Measurements from ENCODE around the gene RNF215. TPM values are rescaled to one million over a fixed set of nuclear protein-coding genes. Genes with fewer than 3 reads are reported as not detected.
"Not testable (repeated sequence)": the region's sequence is repeated elsewhere in the genome, so short reads cannot be mapped to it uniquely, and the experiment has no call there.

The RNF215 gene
- total RNA-seq, 1 donor from 2014 or later, result 4.9 TPM

DNA sequence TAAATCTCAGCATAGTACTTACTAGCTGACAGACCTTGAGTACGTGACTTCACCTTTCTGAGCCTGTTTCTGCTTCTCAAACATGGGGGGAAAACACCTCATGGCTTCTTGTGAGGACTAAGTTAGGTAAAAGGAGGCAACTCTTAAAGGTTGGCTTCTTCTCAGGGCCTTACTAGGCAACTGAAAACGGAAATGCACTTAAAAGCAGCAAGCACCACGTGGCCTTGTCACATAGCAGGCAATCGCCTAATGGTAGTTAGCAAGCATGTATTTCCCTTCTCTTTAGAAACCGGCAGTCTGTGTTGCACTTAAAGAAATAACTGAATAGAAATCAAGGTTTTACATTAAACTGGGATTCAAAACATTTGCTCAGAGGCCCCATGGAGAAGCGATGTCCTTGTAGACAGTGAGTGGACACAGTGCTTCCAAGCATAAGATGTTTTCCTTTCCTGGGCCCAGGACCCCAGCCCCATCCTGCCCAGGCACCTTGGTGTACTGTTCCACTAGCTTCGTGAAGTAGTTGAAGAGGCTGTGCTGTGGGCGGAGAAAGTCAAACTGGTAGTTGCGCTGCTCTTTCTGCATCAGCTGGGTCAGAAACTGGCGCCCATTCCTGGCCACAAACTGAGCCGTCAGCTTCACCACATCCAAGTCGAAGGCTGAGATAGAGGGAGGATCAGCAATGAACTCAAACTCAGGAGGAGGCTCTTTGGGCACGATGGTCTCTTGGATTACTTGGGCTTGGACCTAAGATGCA, 42.6 kb downstream of the RNF215 start:
- Histone ChIP-seq H3K4me1 (peaks cover 61% of the 10 kb centered on the region), H3K36me3 (peaks cover 99% of the 10 kb centered on the region), H3K9me3 (replicated peaks) (no peaks in the 10 kb centered on the region), H3K27ac (replicated peaks) (no peak overlapping the region), H3K27me3 (ENCODE audit: low read depth) (no peaks in the 10 kb centered on the region), H3K4me3 (no peak overlapping the region)
- TF ChIP-seq, protein P1, sequence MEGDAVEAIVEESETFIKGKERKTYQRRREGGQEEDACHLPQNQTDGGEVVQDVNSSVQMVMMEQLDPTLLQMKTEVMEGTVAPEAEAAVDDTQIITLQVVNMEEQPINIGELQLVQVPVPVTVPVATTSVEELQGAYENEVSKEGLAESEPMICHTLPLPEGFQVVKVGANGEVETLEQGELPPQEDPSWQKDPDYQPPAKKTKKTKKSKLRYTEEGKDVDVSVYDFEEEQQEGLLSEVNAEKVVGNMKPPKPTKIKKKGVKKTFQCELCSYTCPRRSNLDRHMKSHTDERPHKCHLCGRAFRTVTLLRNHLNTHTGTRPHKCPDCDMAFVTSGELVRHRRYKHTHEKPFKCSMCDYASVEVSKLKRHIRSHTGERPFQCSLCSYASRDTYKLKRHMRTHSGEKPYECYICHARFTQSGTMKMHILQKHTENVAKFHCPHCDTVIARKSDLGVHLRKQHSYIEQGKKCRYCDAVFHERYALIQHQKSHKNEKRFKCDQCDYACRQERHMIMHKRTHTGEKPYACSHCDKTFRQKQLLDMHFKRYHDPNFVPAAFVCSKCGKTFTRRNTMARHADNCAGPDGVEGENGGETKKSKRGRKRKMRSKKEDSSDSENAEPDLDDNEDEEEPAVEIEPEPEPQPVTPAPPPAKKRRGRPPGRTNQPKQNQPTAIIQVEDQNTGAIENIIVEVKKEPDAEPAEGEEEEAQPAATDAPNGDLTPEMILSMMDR (IDR thresholded peaks at IDR 0.05; ENCODE audit: borderline replicate concordance), result no peak
- intact Hi-C loops (cut with micrococcal nuclease), result no loop called here
- DNase-seq, result no peak

DNA sequence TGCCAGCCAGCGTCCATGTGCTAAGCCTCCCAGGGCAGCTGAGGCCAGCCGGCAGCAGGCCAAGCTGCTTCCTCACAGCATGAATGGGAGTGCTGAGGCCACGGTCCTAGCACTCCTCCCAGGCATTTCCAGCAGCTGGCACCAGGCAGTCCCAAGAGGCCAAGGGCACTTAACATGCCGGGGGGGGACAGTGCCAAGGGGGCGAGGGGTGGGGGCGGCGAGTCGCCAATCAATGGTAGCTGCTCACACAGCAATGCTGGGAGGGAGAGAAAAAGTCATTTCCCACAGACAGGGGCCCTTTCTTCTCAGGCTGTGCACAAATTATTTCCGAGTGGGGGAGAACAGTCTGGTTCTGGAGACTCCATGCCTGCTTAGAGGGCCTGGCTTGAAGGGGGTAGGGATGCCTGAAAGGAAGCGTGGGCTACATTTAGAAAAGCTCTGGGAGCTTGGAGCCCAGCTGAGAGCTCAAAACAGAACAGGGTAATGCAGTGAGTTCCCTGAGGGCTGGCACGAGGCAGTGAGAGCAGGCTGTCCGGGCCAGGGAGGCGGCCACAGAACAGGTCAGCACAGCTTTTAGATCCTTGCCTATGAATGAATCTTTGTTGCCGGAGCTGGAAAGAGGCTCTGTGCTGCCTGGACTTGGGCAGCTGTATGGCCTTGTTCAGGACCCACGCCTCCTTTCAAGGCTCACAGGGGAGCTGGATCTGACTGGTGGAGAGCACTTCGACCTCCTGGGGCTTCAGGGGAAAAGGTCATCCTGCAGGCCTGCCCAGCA, 46.1 kb downstream of the RNF215 start:
- H3K9me3 ChIP-seq (replicated peaks), result no peaks in the 10 kb centered on the region
- peaks cover 100% of the 10 kb centered on the region for H3K36me3 ChIP-seq
- TF ChIP-seq, protein P1 (IDR thresholded peaks at IDR 0.05; ENCODE audit: borderline replicate concordance), result no peak
- H3K4me1 ChIP-seq, result peaks cover 75% of the 10 kb centered on the region
- peak; percentile 80 for DNase-seq
- intact Hi-C loops (cut with micrococcal nuclease), result no loop called here
- peak overlapping the region; percentile 78 for H3K27ac ChIP-seq (replicated peaks)
- no peaks in the 10 kb centered on the region for H3K27me3 ChIP-seq (ENCODE audit: low read depth)
- H3K4me3 ChIP-seq, result no peak overlapping the region

DNA sequence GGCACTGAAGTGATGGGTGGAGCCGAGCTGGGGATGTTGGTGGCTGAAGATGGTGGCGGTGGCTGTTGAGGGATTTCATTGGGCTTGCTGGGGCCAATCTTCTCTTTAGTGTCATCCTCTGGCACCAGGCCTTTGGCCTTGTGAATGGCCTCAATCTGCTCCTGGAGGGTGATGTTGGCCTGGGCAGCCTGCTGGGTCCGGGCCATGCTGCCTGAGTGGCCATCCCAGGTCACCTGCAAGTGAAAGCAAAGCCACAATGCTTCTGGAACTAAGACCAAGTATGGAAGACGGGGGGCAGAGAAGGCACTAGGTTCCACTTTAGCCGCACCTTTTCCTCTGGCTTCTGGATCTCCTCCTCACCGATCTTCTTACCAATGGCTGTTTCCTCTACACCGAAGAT, 48.4 kb downstream of the RNF215 start:
- intact Hi-C loops (cut with micrococcal nuclease), result no loop called here
- Histone ChIP-seq H3K27ac (replicated peaks) (peak overlapping the region; percentile 69), H3K4me1 (peaks cover 87% of the 10 kb centered on the region), H3K9me3 (replicated peaks) (no peaks in the 10 kb centered on the region), H3K27me3 (ENCODE audit: low read depth) (no peaks in the 10 kb centered on the region), H3K4me3 (no peak overlapping the region), H3K36me3 (peaks cover 100% of the 10 kb centered on the region)
- no peak for DNase-seq
- TF ChIP-seq, protein P1 (IDR thresholded peaks at IDR 0.05; ENCODE audit: borderline replicate concordance), result no peak

DNA sequence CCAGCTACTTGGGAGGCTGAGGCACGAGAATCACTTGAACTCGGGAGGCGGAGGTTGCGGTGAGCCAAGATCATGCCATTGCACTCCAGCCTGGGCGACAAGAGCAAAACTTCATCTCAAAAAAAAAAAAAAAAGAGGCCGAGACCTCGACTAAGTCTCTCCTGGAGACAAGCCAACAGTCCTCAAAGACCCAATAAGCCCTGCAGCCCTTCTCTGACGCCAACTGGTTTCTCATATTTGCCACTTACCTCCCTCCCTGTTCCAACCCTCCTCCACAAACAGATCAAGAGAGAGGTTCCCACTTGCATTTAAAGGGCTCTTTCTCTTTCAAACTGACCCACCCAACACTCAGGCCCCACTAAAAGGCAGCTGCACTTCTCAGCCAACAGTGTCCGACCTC, 48.9 kb downstream of the RNF215 start:
- Histone ChIP-seq H3K27ac (replicated peaks) (peak overlapping the region; percentile 69), H3K4me1 (peaks cover 83% of the 10 kb centered on the region), H3K36me3 (peaks cover 100% of the 10 kb centered on the region)
- DNase-seq; intact Hi-C loops (cut with micrococcal nuclease); H3K27me3 ChIP-seq (ENCODE audit: low read depth); H3K9me3 ChIP-seq (replicated peaks); H3K4me3 ChIP-seq: not testable (repeated sequence)

DNA sequence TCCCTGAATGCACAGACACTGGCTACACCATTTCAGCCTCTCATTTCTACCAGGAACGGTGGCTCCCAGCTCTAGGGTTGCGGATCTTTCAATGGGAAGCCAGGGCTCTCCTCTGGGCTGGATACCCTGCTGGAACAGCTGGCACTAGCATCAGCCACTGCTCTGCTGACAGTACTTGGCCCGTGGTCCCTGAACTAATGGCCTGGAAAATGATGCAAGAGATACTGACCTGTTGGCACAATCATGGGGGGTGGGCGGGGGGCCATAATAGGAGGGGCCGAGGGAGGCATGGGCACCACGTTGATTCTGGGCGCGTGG, 49.8 kb downstream of the RNF215 start:
- Histone ChIP-seq H3K4me3 (no peak overlapping the region), H3K4me1 (peaks cover 73% of the 10 kb centered on the region), H3K36me3 (peaks cover 100% of the 10 kb centered on the region), H3K27me3 (ENCODE audit: low read depth) (no peaks in the 10 kb centered on the region), H3K27ac (replicated peaks) (peak overlapping the region; percentile 69), H3K9me3 (replicated peaks) (no peaks in the 10 kb centered on the region)
- TF ChIP-seq, protein P1 (IDR thresholded peaks at IDR 0.05; ENCODE audit: borderline replicate concordance), result no peak
- intact Hi-C loops (cut with micrococcal nuclease), result no loop called here
- no peak for DNase-seq

Measured in left ventricle myocardium inferior (tissue), 1 donor.